PC-3 (cell line): ENCODE results near the gene EMC8. TPM values are rescaled to one million over a fixed set of nuclear protein-coding genes. Genes with fewer than 3 reads are reported as not detected.

ENCODE experiments used
- ATAC-seq: fragments of 200-7000 bp; cut with Tn5 transposase; 2 replicates; pipeline ENCODE4 v1.9.1; 2020; ENCODE audit warnings: mild to moderate bottlenecking, moderate library complexity
- BruUV-seq: library from RNA; stranded (reverse); fragments of 400-500 nt; replicated peaks from 2 replicates; lab custom pipeline; 2021; lab: Mats Ljungman, UMichigan
- CTCF ChIA-PET: fragments of 300-600 bp; sonication (Branson Sonifier 250); formaldehyde crosslinking; loops from one replicate; lab custom pipeline; 2022; ENCODE audit warnings: antibody characterized with exemption; lab: Charles Lee
- POLR2A ChIA-PET: fragments of 300-600 bp; sonication (Branson Sonifier 250); formaldehyde crosslinking; loops from one replicate; lab custom pipeline; 2022; ENCODE audit warnings: antibody characterized with exemption; ENCODE audit not compliant: unreplicated experiment; lab: Charles Lee
- DNase-seq: peaks from one replicate; pipeline ENCODE4 v3.0.0-alpha.2; 2015
- H2AFZ ChIP-seq: fragments of 300-600 bp; sonication (generic); 2 replicates; pipeline ENCODE4 v1.6.0; 2016; ENCODE audit warnings: antibody characterized with exemption, low read length
- H3F3A ChIP-seq: fragments of 300-600 bp; sonication (generic); one replicate; pipeline ENCODE4 v1.6.0; 2017; ENCODE audit warnings: antibody characterized with exemption, low read length, control low read depth, mild to moderate bottlenecking; ENCODE audit not compliant: unreplicated experiment
- H3K27ac ChIP-seq: fragments of 300-600 bp; sonication (generic); 2 replicates; pipeline ENCODE4 v1.5.1; 2016; ENCODE audit warnings: mild to moderate bottlenecking, low read length
- H3K27me3 ChIP-seq: fragments of 300-600 bp; sonication (generic); 2 replicates; pipeline ENCODE4 v1.6.1; 2016; ENCODE audit warnings: low read length, mixed read lengths
- H3K36me3 ChIP-seq: fragments of 300-600 bp; sonication (generic); 2 replicates; pipeline ENCODE4 v1.6.1; 2016; ENCODE audit warnings: low read depth, mixed run types, low read length, mixed read lengths
- H3K4me1 ChIP-seq: fragments of 300-600 bp; sonication (generic); 2 replicates; pipeline ENCODE4 v1.5.1; 2016; ENCODE audit warnings: low read length; ENCODE audit not compliant: insufficient read depth
- H3K4me2 ChIP-seq: fragments of 300-600 bp; sonication (generic); 2 replicates; pipeline ENCODE4 v1.6.0; 2016; ENCODE audit warnings: low read length
- H3K4me3 ChIP-seq: fragments of 300-600 bp; sonication (generic); 2 replicates; pipeline ENCODE4 v1.5.1; 2016; ENCODE audit warnings: mild to moderate bottlenecking, low read length, mixed read lengths
- H3K79me2 ChIP-seq: fragments of 300-600 bp; sonication (generic); 2 replicates; pipeline ENCODE4 v1.6.1; 2017; ENCODE audit warnings: low read length, mixed read lengths
- H3K9ac ChIP-seq: fragments of 300-600 bp; sonication (generic); 2 replicates; pipeline ENCODE4 v1.6.0; 2016; ENCODE audit warnings: mild to moderate bottlenecking, low read length
- H3K9me2 ChIP-seq: fragments of 300-600 bp; sonication (generic); replicated peaks from 2 replicates; pipeline ENCODE4 v1.6.1; 2016; ENCODE audit warnings: mixed run types, low read length, mixed read lengths
- H3K9me3 ChIP-seq: fragments of 300-600 bp; sonication (generic); 2 replicates; pipeline ENCODE4 v1.6.1; 2016; ENCODE audit warnings: low read length, mixed read lengths
- H4K20me1 ChIP-seq: fragments of 300-600 bp; sonication (generic); 2 replicates; pipeline ENCODE4 v1.6.1; 2016; ENCODE audit warnings: low read length, mixed read lengths
- EZH2 ChIP-seq: fragments of 300-600 bp; sonication (generic); IDR thresholded peaks from one replicate; pipeline ENCODE4 v1.6.1; 2017; ENCODE audit warnings: antibody characterized with exemption, mild to moderate bottlenecking, low read length; ENCODE audit not compliant: unreplicated experiment
- EZH2phosphoT487 ChIP-seq: fragments of 300-600 bp; sonication (generic); IDR thresholded peaks from 2 replicates; pipeline ENCODE4 v1.6.1; 2018; ENCODE audit warnings: mild to moderate bottlenecking, antibody characterized with exemption, low read length, borderline replicate concordance
- intact Hi-C: fragments of 100-400 bp; cut with micrococcal nuclease; formaldehyde crosslinking; loops from 2 replicates; pipeline ENCODE4 v1.9.0; 2023
- total RNA-seq: library from RNA; depleted of rRNA; stranded (reverse); fragments of >200 nt; gene quantifications from 2 replicates; pipeline ENCODE4 v1.2.3, GENCODE V29; 2014
- TF ChIP-seq, protein P1 (sequence below): fragments of 300-600 bp; sonication (generic); conservative IDR thresholded peaks from 2 replicates; pipeline ENCODE4 v1.5.1; 2017; ENCODE audit warnings: antibody characterized with exemption, low read depth, mild to moderate bottlenecking, low read length

Gene EMC8
- total RNA-seq, 1 experiment from 2014 or later = 46.1 TPM

DNA sequence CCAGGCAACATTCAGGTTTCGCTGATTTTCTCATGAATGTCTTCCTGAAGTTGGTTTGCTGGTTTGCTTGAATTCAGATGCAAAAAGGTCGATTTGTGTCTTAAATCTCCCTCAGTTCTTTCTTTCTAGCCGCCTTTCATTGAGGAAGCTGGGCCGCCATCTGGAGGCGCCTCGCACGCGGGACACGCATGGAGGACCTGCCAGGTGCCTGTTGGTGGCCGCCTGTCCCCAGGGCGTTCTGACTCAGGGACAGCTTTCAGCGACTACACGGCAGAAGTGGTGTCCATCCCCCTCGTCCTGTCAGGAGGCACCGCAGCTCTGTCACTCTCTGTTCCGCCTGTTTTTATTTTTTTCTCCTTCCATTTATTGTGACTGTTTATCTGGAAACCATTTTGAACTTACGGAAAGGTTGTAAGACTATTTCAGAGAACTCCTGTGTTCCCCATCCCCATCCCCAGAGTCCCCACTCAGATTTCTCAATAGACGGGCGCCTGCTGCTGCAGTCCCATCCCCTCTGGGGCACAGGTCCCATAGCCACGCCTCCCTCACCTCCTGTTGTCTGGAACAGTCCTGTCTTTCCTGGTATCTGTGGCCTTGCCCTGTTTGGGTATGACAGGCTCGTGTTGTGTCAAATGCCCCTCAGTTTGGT lies 33.4 kb upstream of the EMC8 start:
- H3K4me2 ChIP-seq = no peak overlapping the region
- no peaks in the 10 kb centered on the region for H3K36me3 ChIP-seq
- CTCF ChIA-PET = no interaction called here
- peaks cover 69% of the 10 kb centered on the region for H3K27me3 ChIP-seq
- DNase-seq = no peak
- POLR2A ChIA-PET = no interaction called here
- H4K20me1 ChIP-seq = no peaks in the 10 kb centered on the region
- H3K4me1 ChIP-seq = no peaks in the 10 kb centered on the region
- no TSS peak for BruUV-seq
- H3K79me2 ChIP-seq = no peaks in the 10 kb centered on the region
- no peaks in the 10 kb centered on the region for H3K9me3 ChIP-seq
- no peak overlapping the region for H3K4me3 ChIP-seq
- H3F3A ChIP-seq = no peaks in the 10 kb centered on the region
- H3K9me2 ChIP-seq = no peaks in the 10 kb centered on the region
- ATAC-seq = no peak
- intact Hi-C loops = no loop called here
- H3K27ac ChIP-seq = no peak overlapping the region
- no peak for TF ChIP-seq EZH2phosphoT487
- TF ChIP-seq, protein P1, sequence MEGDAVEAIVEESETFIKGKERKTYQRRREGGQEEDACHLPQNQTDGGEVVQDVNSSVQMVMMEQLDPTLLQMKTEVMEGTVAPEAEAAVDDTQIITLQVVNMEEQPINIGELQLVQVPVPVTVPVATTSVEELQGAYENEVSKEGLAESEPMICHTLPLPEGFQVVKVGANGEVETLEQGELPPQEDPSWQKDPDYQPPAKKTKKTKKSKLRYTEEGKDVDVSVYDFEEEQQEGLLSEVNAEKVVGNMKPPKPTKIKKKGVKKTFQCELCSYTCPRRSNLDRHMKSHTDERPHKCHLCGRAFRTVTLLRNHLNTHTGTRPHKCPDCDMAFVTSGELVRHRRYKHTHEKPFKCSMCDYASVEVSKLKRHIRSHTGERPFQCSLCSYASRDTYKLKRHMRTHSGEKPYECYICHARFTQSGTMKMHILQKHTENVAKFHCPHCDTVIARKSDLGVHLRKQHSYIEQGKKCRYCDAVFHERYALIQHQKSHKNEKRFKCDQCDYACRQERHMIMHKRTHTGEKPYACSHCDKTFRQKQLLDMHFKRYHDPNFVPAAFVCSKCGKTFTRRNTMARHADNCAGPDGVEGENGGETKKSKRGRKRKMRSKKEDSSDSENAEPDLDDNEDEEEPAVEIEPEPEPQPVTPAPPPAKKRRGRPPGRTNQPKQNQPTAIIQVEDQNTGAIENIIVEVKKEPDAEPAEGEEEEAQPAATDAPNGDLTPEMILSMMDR = no peak
- no peak overlapping the region for H3K9ac ChIP-seq
- no peak overlapping the region for H2AFZ ChIP-seq

DNA sequence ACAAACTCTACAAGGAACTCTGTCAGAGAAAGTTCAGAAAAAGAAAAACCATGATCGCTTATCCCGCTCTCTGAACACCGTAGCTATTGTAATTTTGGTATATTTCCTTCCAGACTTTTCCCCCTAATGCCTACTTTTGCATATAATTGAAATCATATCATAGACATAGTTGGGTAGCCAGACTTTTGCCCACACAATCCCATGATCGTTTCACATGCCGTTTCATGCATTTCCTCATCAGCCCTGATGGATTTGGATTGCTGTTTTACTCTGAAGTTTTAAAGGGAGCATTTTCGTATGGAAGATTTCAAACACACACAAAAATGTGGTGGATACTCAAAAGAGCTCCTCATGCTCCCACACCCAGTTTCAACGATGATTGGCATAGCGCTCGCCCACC lies 31.5 kb upstream of the EMC8 start:
- Histone ChIP-seq H3K36me3 (no peaks in the 10 kb centered on the region), H3K4me2 (no peak overlapping the region), H3K27me3 (peaks cover 69% of the 10 kb centered on the region), H3K4me3 (no peak overlapping the region), H3K9me2 (no peaks in the 10 kb centered on the region), H3K79me2 (no peaks in the 10 kb centered on the region), H3K27ac (no peak overlapping the region), H3F3A (no peaks in the 10 kb centered on the region), H4K20me1 (no peaks in the 10 kb centered on the region), H3K9me3 (no peaks in the 10 kb centered on the region), H3K9ac (no peak overlapping the region), H2AFZ (no peak overlapping the region), H3K4me1 (no peaks in the 10 kb centered on the region)
- DNase-seq (no peak), ATAC-seq (no peak)
- no peak for TF ChIP-seq EZH2phosphoT487
- no peak for TF ChIP-seq EZH2
- TF ChIP-seq, protein P1 = no peak
- CTCF ChIA-PET = no interaction called here
- intact Hi-C loops = no loop called here
- BruUV-seq = no TSS peak
- POLR2A ChIA-PET = no interaction called here

DNA sequence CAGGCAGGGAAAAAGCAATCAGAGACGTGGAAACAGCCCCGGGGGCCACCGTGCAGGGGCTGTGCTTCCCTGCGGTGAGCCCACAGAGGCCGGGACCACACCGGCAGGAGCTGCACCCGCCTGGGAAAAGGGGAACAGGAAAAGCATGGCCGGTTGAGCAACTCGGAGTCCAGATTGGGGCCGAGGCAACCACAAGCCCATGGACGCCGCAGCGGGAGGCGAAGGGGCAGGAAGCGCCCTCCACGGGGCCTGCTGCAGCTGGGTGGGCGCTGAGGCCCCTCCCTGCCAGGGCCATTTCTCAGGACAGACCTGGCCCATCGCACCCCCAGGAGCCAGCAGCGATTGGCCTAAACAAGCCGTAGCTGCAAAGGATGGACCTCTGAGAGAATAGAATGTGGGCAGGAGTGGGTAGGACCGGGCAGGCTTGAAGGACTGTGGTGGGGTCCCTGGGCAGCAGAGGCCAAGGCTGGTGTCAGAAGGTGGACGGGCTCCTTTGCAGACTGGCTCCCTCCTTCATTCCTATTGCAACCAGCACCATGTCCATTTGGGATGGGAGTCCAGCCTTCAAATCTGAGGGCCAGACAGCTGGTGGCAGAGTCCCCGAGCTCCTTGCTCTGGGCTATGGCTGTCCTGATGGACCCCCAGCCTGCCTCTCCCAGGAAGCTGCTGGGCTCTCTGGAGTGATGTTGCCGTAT lies 30.6 kb upstream of the EMC8 start:
- Histone ChIP-seq H3F3A (no peaks in the 10 kb centered on the region), H2AFZ (no peak overlapping the region), H3K4me1 (no peaks in the 10 kb centered on the region), H3K4me2 (no peak overlapping the region), H3K9me3 (no peaks in the 10 kb centered on the region), H3K4me3 (no peak overlapping the region), H3K36me3 (no peaks in the 10 kb centered on the region), H3K27ac (no peak overlapping the region), H3K27me3 (peaks cover 65% of the 10 kb centered on the region), H4K20me1 (no peaks in the 10 kb centered on the region), H3K9me2 (no peaks in the 10 kb centered on the region), H3K79me2 (no peaks in the 10 kb centered on the region), H3K9ac (no peak overlapping the region)
- ChIA-PET POLR2A (no interaction called here), CTCF (no interaction called here)
- intact Hi-C loops = loop anchor here (10.0 kb wide), 1 partner anchor 65 kb away; the partner anchor contains the start of gene IRF8
- ATAC-seq (no peak), DNase-seq (no peak)
- TF ChIP-seq, protein P1 = no peak
- TF ChIP-seq EZH2phosphoT487 = no peak
- TF ChIP-seq EZH2 = no peak
- no TSS peak for BruUV-seq
